Activated CD4-positive, alpha-beta T cell treated with anti-CD3 and anti-CD28 coated beads, Interleukin-10, Interleukin-2, amounts not matched to agents 100 ng/mL and 50 ng/mL, durations not matched to agents 16 hours and 8 hours (primary cell): ENCODE results near the gene NDUFB3.
"Not testable (repeated sequence)": the region's sequence is repeated elsewhere in the genome, so short reads cannot be mapped to it uniquely, and the experiment has no call there.

Experiments
- DNase-seq: peaks from one replicate; pipeline ENCODE4 v3.0.0-alpha.2; 2020

Gene NDUFB3

DNA sequence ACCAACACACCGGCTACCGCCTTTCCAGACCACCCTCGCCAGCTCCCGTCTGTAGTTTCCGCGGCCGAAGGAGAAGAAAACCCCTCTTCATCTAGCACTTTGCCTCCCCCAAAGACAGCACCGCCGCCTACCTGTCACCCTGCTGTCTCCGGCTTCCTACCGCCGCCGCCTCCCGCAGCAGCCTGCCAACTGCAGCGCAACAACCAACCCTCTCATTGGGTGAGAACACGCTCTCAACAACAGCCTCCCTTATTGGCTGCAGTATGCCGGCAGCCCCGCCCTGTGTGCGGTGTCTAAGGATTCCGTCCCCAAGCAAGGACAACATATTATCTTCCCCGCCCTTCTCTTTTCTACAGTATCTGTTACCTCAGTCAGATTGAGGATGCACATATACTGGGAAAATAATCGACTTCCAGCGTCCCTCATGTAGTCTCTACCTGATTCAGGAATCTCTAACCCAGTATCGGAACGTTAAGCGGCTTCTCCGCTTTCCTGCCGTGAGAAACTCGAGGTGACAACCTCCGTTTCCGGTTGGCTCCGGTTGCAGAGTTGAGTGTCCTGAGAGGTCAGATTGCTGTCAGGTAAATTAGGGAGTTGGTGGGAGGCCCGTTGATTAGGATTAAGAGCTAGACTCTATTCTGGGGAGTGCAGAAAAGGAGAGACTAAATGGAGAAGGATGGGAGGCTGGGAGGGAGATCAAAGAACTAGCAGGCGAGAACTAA, at the start of gene NDUFB3, which contains the start of gene HYCC2:
NDUFB3 (plus strand) TSS at position 523 of the 722 bp plus-strand sequence. CDS start 6,882 bp downstream, outside the sequence.
HYCC2 (minus strand) TSS at position 193 of the 722 bp plus-strand sequence. CDS start 47,662 bp downstream, outside the sequence.
- peak; percentile 96 for DNase-seq

DNA sequence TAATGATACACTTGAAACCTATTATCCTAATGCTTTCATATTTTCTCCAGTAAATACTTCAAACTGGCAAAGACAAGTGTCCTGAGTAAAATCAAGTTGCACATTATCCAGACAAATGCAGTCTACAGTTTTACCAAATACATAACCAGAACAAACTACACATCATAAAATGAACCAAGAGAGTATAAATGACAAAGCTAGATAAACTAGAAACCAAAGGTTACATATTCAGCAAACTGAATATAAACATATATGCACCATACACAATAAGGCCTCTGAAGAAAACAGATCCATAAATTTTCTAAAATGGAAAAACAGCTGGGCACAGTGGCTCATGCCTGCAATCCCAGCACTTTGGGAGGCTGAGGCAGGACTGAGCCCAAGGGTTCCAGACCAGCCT, 47.3 kb upstream of the NDUFB3 start:
- no peak for DNase-seq

DNA sequence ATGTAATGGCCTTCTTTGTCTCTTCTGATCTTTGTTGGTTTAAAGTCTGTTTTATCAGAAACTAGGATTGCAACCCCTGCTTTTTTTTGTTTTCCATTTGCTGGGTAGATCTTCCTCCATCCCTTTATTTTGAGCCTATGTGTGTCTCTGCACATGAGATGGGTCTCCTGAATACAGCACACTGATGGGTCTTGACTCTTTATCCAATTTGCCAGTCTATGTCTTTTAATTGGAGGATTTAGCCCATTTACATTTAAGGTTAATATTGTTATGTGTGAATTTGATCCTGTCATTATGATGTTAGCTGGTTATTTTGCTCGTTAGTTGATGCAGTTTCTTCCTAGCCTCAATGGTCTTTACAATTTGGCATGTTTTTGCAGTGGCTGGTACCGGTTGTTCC, 37.4 kb upstream of the NDUFB3 start:
- not testable (repeated sequence) for DNase-seq

DNA sequence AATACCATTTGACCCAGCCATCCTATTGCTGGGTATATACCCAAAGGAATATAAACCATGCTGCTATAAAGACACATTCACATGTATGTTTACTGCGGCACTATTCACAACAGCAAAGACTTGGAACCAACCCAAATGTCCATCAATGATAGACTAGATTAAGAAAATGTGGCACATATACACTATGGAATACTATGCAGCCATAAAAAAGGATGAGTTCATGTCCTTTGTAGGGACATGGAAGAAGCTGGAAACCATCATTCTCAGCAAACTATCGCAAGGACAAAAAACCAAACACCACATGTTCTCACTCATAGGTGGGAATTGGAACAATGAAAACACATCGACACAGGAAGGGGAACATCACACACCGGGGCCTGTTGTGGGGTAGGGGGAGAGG, 33.4 kb upstream of the NDUFB3 start:
- not testable (repeated sequence) for DNase-seq

DNA sequence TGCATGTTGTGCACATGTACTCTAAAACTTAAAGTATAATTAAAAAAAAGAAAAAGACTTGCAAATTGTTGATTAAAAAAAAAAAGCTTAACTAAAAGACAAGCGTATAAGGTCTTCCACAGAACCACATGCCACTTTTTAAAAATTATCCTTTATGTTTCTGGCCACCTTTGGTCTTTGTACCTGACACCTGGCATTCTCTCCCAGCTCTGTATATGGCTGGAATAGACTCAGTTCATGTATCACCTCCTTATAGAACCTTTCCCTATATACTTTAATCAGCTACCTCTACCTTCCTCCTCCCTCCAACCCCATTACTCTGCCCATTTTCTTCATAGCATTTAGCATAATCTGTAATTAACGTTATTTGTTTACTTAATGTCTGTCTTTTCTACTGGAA, 32.9 kb upstream of the NDUFB3 start:
- no peak for DNase-seq

DNA sequence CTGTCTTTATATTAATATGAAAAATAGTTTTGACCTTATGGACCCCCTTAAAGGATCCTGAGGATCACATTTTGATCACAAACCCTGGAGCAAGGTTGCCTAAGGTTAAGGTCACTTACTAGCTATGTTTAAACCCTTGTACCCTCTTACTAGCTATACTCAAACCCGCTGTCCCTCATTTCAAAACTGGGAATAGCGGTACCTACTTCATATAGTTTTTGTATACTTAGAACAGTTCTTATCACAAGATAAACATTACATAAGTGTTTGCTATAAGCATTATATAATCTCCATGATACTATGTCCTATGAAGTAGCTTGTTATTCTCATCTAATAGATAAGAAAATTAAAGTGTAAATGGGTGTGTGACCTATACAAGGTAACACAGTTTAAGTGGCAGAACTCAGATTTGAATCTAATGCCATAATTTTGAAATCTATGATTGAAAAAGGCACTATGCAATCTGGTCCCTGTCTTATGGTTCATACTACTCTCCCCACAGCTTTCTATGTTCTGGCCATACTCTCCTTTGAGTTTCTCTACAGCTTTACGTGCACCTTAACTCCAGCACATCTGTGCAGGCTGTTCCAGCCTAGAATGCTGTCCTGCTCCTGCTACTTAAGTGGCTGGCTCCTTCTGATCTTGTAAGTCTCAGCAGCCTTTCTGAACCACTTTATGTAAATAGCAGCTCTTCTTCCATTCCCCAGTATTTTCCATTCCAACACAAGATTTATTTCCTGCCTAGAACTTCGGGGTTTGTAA, 30.8 kb upstream of the NDUFB3 start:
- DNase-seq = no peak

DNA sequence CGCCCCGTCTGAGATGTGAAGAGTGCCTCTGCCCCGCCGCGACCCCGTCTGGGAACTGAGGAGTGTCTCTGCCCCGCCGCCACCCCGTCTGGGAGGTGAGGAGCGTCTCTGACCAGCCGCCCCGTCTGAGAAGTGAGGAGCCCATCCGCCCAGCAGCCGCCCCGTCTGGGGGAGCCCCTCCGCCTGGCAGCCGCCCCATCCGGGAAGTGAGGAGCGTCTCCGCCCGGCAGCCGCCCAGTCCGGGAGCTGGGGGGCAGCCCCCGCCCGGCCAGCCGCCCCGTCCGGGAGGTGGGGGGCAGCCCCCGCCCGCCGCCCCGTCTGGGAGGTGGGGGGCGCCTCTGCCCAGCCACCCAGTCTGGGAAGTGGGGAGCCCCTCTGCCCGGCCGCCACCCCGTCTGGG, 29.4 kb upstream of the NDUFB3 start:
- not testable (repeated sequence) for DNase-seq

DNA sequence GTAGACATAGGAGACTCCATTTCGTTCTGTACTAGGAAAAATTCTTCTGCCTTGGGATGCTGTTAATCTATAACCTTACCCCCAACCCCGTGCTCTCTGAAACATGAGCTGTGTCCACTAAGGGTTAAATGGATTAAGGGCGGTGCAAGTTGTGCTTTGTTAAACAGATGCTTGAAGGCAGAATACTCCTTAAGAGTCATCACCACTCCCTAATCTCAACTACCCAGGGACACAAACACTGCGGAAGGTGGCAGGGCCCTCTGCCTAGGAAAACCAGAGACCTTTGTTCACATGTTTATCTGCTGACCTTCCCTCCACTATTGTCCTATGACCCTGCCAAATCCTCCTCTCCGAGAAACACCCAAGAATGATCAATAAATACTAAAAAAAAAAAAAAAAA, 28.8 kb upstream of the NDUFB3 start:
- DNase-seq = not testable (repeated sequence)

DNA sequence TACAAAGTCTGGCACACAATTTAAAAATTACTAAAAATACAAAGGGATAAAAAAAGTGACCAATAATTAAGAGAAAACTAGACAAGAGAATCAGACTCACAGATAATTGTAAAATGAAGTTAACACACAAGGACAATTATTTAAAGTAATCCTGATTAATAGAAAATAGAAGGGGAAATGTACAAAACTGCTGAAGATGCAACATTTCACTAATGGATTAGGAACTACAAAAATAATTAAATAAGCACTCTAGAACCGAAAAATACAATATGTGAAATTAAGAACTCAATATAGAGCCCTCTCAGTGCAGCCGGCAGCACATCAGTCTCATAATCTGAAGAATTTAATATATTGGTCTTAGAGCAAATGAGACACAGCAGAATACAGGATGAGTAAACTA, 24.9 kb upstream of the NDUFB3 start:
- no peak for DNase-seq

DNA sequence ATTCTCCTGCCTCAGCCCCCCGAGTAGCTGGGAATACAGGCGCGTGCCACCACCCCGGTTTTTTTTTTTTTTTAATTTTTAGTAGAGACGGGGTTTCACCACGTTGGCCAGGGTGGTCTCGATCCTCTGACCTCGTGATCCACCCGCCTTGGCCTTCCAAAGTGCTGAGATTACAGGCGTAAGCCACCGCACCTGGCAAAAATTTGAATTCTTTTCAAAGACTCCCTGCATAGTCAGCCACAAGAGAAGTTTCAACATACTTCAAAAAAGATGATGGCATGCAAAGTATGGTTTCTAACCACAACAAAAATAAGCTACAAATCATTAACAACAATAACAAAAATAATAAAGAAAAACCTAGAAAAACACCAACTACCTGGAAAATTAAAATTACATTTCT, 22.3 kb upstream of the NDUFB3 start:
- DNase-seq = no peak

DNA sequence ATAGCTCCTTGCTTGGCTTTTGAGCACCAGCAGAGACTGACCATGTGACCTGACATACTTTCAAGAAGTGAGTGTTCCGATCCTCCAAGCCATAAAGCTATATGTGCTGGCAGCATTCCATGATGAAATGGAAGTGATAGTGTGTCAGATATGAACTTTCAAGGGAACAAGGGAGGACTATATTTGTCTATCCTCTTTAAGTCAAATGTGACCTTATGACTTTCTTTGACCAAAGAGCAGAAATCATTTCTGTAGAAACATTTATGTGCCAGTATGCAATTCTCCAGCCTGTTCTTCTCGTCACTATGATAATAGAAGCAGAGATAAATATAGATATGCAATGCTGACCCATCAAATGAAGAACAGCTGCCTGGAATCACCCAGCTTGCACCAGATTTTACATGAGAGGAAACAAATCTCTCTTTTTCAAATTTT, 14.7 kb upstream of the NDUFB3 start:
- DNase-seq = no peak

DNA sequence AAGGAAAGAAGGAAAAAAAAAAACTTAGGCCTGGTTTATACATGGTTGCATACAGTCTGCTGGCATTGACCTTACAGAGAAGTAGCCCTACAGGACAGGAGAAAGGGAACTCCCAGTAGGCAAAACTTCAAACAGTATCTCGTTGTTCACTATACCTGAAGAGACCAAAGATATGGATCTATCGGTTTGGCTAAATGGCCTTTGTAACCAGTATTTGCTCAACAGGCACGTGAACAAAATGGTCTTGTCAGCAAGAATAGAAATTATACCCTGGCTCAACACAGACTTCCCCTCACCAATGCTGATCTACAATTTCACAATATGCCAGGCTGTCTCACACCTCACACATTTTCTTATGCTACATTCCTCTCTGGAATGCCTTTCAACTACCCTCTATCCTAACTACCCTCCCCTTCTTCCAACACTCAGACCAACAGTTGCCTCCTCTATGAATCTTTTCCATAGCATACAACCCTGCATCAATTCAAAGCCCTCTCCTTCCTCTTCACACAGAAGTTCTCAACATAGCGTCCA, 14.0 kb upstream of the NDUFB3 start:
- no peak for DNase-seq

DNA sequence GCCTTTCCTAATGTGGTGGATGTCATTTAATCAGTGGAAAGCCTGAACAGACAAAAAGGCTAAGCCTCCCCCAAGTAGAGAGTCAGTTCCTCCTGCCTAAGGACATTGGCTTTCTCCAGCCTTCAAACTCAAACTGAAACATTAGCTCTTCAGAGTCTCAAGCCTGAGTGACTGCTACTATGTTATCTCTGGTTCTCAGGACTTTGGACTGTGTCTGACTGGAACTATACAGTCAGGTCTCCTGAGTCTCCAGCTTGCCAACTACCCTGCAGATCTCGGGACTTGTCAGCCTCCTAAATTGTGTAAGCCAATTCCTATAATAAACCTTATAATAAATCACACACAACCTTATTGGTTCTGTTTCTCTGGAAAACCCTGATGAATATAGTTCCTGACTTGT, 12.9 kb upstream of the NDUFB3 start:
- DNase-seq = no peak

DNA sequence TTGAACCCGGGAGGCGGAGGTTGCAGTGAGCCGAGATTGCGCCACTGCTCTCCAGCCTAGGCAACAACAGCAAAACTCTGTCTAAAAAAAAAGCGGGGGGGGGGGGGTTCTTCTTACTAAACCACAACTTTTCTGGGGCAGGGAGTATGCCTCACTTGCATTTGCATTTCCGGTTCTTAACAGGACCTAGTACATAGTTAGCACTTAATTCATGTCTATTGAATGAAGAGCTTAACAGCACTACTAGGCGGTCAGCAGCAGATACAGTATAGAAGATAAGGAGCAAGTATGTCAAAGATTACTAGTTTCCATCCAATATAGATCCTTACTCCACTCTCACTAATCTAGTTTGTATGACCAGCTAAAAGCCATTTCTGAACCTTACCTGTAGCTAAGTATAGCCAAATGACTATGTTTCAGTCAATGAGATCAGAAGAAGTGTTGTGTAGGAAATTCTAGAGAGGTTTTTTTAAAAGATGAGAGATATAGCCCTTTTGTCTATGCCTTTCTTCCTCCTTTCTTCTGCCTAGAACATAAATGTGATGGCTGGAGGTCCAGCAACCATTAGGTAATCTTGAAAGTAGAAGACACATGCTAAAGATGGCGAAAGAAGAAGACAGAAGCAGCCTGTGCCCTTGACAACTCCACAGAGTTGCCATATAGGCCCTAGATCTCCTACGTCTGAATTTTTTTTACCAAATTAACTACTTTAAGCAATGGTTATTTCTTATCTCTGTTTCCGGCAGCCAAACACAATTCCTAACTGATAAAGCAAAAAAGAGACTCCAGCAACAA, 11.6 kb upstream of the NDUFB3 start:
- no peak for DNase-seq

DNA sequence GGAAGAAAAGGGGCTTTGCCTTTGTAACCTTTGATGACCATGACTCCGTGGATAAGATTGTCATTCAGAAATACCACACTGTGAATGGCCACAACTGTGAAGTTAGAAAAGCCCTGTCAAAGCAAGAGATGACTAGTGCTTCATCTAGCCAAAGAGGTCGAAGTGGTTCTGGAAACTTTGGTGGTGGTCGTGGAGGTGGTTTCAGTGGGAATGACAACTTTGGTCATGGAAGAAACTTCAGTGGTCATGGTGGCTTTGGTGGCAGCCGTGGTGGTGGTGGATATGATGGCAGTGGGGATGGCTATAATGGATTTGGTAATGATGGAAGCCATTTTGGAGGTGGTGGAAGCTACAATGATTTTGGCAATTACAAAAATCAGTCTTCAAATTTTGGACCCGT, 8.3 kb upstream of the NDUFB3 start:
- DNase-seq = peak; percentile 44

DNA sequence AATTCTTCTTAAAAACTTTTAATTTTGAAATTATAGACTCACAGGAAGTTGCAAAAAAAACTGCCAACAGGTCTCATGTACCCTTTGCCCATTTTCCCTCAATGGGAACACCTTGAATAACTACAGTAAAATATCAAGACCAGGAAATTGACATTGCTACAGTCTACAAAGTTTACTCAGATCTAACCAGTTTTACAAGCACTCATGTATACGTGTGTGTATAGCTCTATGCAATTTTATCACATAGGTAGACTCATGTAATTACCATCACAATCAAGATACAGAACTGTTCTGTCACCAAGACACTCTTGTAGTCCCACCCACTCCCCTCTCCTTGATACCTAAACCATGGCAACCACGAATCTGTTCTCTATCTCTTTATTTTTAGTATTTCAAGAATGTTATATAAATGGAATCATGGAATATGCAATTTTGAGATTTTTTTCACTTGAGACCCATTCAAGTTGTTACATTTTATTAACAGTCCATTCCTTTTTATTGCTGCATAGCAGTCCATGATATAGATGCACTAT, 6.9 kb upstream of the NDUFB3 start:
- no peak for DNase-seq

DNA sequence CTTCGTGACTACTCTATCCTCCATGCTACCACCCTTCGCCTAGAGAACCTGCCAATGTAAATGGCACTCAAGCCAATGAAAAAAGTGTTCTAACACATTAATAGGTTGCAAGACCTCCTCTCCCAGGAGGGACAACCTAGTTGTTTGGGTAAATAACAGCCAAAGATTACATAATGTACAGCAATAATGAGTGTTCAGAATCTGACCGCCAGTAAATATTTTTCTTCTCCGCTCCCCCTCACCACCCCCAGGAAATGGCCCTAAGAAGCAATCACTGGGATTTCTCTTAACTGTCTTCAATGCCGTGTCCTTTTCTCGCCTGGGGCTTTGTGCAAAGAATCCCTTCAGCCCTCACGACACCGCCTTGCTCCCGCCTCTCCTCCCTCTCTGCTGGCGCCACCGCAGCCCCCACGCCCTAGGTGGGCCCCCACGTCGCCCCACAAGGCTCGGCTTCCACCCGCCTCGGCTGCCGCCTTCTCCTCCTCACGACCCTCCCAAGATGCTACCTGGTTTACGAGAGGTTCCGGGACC, 788 bp upstream of the NDUFB3 start:
- no peak for DNase-seq

DNA sequence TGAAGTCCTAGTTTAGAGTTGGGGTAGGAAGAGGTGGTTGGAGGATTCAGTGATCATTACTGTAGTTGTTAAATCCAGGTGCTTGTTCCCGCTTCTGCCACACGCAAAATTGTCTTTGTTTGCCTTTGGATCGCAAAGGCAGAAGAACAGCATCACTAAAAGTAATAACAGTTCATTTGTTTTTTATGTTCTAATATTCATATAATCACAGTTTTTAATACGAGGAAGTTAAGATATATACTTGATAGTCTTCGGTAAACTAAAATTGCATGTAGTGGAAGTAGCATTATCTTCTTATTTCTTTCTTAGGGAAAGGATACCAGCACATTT, 365 bp downstream of the NDUFB3 start:
- no peak for DNase-seq

DNA sequence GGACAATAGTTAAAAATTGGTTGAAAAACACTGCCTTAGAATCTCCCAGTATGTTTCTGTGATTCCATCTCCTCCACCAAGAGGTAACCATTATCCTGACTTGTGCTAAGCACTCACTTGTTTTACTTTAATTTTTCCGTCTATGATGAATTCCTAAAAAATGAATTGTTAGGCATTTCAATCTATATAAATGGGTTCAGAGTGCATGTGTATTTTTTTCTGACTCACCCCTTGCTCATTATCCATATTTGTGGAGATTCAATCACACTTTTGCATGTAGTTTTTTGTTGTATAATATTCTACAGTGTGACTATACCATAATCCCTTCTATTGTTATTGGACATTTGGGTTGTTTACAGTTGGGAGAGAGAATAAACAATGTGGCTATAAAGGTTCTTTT, 1.3 kb downstream of the NDUFB3 start:
- no peak for DNase-seq

DNA sequence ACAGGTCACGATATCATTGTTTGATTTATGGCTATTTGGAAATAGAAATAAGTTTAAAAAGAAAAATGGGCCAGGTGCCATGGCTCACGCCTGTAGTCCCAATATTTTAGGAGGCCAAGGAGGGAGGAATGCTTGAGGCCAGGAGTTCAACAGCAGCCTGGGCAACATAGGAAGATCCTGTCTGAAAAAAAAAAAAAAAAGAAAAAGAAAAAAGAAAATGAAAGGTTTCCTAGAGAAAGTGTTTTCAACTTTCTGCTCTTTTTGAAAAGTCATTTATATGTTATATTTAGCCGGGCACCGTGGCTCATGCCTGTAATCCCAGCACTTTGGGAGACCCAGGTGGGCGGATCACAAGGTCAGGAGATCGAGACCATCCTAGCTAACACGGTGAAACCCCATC, 3.2 kb downstream of the NDUFB3 start:
- no peak for DNase-seq

DNA sequence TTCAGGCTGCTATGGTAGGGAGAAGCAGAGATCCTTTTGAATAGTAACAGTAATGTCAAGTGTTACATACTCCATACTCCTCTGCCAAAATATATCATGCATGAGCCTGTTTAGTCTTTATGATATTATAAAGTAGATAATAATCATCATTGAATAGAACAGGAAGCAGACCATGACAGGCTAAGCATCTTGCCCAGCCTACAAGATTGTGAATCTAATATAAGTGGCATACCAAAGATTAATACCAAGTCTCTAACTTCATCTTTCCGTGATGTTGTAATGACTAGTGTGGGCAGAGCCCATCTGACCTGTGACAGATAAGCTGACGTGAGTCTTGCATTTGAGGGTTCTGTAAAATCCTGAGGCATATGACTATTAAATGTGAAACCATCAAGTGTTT, 13.1 kb downstream of the NDUFB3 start:
- DNase-seq = no peak

DNA sequence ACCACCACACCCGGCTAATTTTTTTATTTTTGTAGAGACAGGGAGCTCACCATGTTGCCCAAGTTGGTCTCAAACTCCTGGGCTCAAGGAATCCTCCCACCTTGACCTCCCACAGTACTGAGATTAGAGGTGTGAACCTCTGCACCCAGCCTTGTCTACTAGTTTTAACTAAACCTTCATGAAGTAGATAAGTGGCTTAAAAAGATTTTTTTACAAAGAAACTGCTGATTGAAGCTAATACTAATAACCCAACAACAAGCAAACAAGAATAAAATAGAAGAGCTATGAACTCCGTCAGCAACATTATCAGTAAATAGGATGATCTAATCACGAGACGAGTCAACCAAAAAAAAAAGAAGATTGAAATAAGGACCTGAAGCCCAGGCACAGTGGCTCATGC, 18.8 kb downstream of the NDUFB3 start:
- DNase-seq = no peak

DNA sequence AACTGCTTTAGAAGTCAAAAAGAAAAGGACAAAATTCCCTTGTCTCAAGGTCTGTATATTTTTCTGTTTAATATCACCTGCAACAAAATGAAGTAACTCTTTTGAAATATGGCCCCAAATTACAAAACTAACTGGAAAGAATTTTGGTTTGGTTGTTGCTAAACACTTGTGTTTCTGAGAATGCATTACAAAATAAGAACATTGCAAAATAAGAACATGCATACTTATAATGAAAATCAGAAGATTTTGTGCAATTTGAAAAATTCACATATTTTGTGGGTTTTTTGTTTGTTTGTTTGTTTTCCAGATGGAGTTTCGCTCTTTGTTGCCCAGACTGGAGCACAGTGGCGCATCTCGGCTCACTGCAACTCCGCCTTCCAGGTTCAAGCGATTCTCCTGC, 21.8 kb downstream of the NDUFB3 start:
- DNase-seq = no peak
